ENCODE data around the gene JUN. TPM values are rescaled to one million over a fixed set of nuclear protein-coding genes. Genes with fewer than 3 reads are reported as not detected.
A peak's percentile ranks its signal among the peaks of the same experiment; 100 is the strongest.

The JUN gene
- total and polyA plus RNA-seq, 2 of the 4 experiments (the other 2 are of a cell fraction) = 46.6 to 89.1 TPM

GRCh38 chr1:58818976-58819375 is 35.1 kb upstream of the JUN start:
- H2BK120ac ChIP-seq (ENCODE audit: low read depth, low read length) = peak overlapping the region; percentile 66
- DNase-seq = no peak
- BruUV-seq (replicated peaks) = no TSS peak
- WGBS, 2 experiments (ENCODE audit: extremely low coverage in 2 of 2, insufficient read length in 1 of 2) = 100% methylated on average over 2 of the region's 3 CpGs; no CpG with 5 or more reads in 1 of the 2 experiments
- dilution Hi-C loops (cut with HindIII; ENCODE audit: low sequenced_read_pairs, unreplicated experiment) = no loop called here
- no peaks in the 10 kb centered on the region for H3K27me3 ChIP-seq (ENCODE audit: control insufficient read depth, insufficient read depth, low read length)
- no peak overlapping the region for H3K4me3 ChIP-seq (ENCODE audit: insufficient read depth, low read depth, low read length)
- H4K91ac ChIP-seq (ENCODE audit: insufficient read depth, low read depth, low read length) = peak overlapping the region; percentile 57; the same call in 1 of the 2 replicates
- ChIA-PET CTCF (interaction anchor here (1.4 kb wide), 1 partner anchor 940 kb away, joined by 4 read pairs; no protein-coding TSS in a partner anchor), POLR2A (ENCODE audit: unreplicated experiment) (no interaction called here)
- no peak overlapping the region for H3K56ac ChIP-seq (ENCODE audit: extremely low read depth, insufficient read depth, low read length)
- peak overlapping the region; percentile 66; the same call in 1 of the 3 replicates for H2BK15ac ChIP-seq (ENCODE audit: low read depth, low read length)
- H3K4me1 ChIP-seq (ENCODE audit: control insufficient read depth, insufficient read depth, low read length) = peaks cover 19% of the 10 kb centered on the region
- peak overlapping the region; percentile 49; the same call in 1 of the 2 replicates for H3K4ac ChIP-seq (ENCODE audit: low read depth, low read length)
- no peak overlapping the region for H2AK5ac ChIP-seq (ENCODE audit: low read depth, low read length)
- 0 out of 2 replicates have a peak overlapping the region, but pooled peaks have one; percentile 29 for H3K14ac ChIP-seq (replicated peaks; ENCODE audit: low read depth, low read length)
- H2AFZ ChIP-seq (replicated peaks; ENCODE audit: low read length, poor library complexity) = no peak overlapping the region
- no peak overlapping the region for H3K27ac ChIP-seq (ENCODE audit: insufficient read depth, low read length)
- in situ Hi-C loops (cut with MboI; ENCODE audit: low sequenced_read_pairs) = loop anchor here (10.0 kb wide), 1 partner anchor 326 kb away; no protein-coding TSS in a partner anchor
- peak overlapping the region; percentile 8 for H2BK5ac ChIP-seq (ENCODE audit: low read depth, low read length, poor library complexity, severe bottlenecking)
- peaks cover 0 to 8% of the 10 kb centered on the region in 2 experiments; a peak in 2 of 4 replicates for H3K79me1 ChIP-seq (ENCODE audit: low read depth in 1 of 2, low read length in 2 of 2)
- ATAC-seq (ENCODE audit: low read depth) = no peak
- no peak overlapping the region for H4K5ac ChIP-seq (ENCODE audit: low read depth, low read length)
- no peaks in the 10 kb centered on the region for H4K20me1 ChIP-seq (ENCODE audit: insufficient read depth, low read length)
- H3K36me3 ChIP-seq (ENCODE audit: control insufficient read depth, insufficient read depth, low read length) = no peaks in the 10 kb centered on the region
- peak overlapping the region in 1 of 2 experiments; percentile 54; a peak in 2 of 4 replicates for H4K8ac ChIP-seq (ENCODE audit: low read depth in 2 of 2, low read length in 2 of 2)
- intact Hi-C loops (cut with micrococcal nuclease) = loop anchor here (1.0 kb wide), 1 partner anchor 11 kb away; no protein-coding TSS in a partner anchor
- no peak overlapping the region for H2AK9ac ChIP-seq (replicated peaks; ENCODE audit: low read depth, low read length, poor library complexity)
- H3K4me2 ChIP-seq (ENCODE audit: low read depth, low read length) = no peak overlapping the region
- H3K9me1 ChIP-seq (ENCODE audit: insufficient read depth, low read length) = peaks cover 5% of the 10 kb centered on the region
- H3K9me3 ChIP-seq (ENCODE audit: control insufficient read depth, insufficient read depth, low read length) = no peaks in the 10 kb centered on the region
- H2BK20ac ChIP-seq (ENCODE audit: low read depth, low read length) = peak overlapping the region; percentile 50; the same call in 1 of the 2 replicates
- H3K23ac ChIP-seq (ENCODE audit: low read depth, low read length) = no peak overlapping the region
- H3K9ac ChIP-seq (ENCODE audit: low read depth, low read length) = no peak overlapping the region
- TF ChIP-seq FOS (IDR thresholded peaks at IDR 0.05; ENCODE audit: low read depth, low read length) (no peak), MAZ (IDR thresholded peaks at IDR 0.05; ENCODE audit: borderline replicate concordance, low read depth, low read length) (no peak), CEBPB (IDR thresholded peaks at IDR 0.05; ENCODE audit: low read depth, low read length) (no peak), USF2 (IDR thresholded peaks at IDR 0.05; ENCODE audit: low read depth, low read length) (no peak), CHD1 (IDR thresholded peaks at IDR 0.05; ENCODE audit: low read depth, low read length) (no peak), CTCF (conservative IDR thresholded peaks at IDR 0.05; ENCODE audit: low read depth, low read length) (no peak), BHLHE40 (IDR thresholded peaks at IDR 0.05; ENCODE audit: low read depth, low read length) (no peak), RAD21 (IDR thresholded peaks at IDR 0.05; ENCODE audit: low read length) (no peak), RFX5 (IDR thresholded peaks at IDR 0.05; ENCODE audit: low read depth, low read length) (no peak), POLR2A (IDR thresholded peaks at IDR 0.05; ENCODE audit: low read depth, low read length) (no peak), RCOR1 (IDR thresholded peaks at IDR 0.05; ENCODE audit: insufficient replicate concordance, low read length) (no peak)
- H3K18ac ChIP-seq (ENCODE audit: low read depth, low read length) = no peak overlapping the region

Measured in IMR-90 (cell line).